AG04449 (cell line): ENCODE results near the gene GARIN3.

Experiments
- CTCF ChIA-PET: fragments of 350-600 bp; formaldehyde crosslinking; extraction: SDS; loops from one replicate; lab custom pipeline; 2021; ENCODE audit warnings: antibody characterized with exemption; lab: Yijun Ruan, JAX
- POLR2A ChIA-PET: fragments of 400-600, 350-600 bp; formaldehyde crosslinking; extraction: SDS; loops from one replicate; lab custom pipeline; 2020; ENCODE audit warnings: antibody characterized with exemption, inconsistent platforms; lab: Yijun Ruan, JAX
- DNase-seq: peaks from one replicate; pipeline ENCODE4 v3.0.0-alpha.2; 2010; ENCODE audit warnings: low read depth, low spot score
- H3K4me3 ChIP-seq: 2 replicates; pipeline ENCODE4 v1.5.1; 2011; ENCODE audit warnings: low read depth, mild to moderate bottlenecking, control low read depth, low read length
- CTCF ChIP-seq: IDR thresholded peaks from one replicate; pipeline ENCODE4 v1.5.1; 2011; ENCODE audit warnings: mild to moderate bottlenecking, moderate library complexity, low read length, control low read depth, inconsistent platforms; ENCODE audit not compliant: insufficient read depth; ENCODE audit errors: missing control alignments

Gene GARIN3

DNA sequence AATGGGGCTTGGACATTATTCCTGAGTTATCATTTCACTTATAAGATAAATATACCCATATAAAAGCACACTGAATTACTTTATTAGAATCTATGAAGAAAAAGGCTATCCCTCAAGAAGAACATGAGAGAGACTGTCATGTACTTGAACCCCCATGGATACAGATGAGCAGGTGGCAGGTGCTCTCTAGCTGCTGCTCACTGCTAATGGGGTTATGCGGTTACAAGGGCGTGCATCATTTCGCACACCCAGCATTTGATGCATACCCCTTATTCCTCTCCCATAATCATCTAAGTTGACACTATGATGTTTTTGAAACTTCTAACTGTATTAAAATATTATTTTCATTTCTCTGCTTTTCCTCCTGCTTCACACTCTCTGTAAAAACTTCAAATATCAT lies 31.0 kb upstream of the GARIN3 start:
- no peak for TF ChIP-seq CTCF
- DNase-seq: no peak
- ChIA-PET CTCF (no interaction called here), POLR2A (no interaction called here)
- no peak overlapping the region for H3K4me3 ChIP-seq

DNA sequence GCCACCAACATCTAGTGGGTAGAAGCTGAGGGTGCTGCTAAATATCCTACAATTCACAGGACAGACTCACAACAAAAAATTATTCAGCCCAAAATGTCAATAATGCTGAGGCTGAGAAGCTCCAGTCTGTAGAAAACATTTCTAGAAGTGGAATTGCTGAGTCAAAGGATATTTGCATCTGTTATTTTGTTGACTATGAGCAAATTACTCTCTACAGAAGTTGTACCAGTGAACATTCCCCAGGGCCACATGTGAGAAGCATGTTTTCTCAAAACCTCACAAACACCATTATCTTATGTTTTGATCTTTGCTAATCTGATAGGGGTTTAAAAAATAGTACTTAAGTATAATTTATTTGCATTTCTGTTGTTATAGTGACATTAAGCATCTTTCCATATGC lies 30.0 kb upstream of the GARIN3 start:
- no peak overlapping the region for H3K4me3 ChIP-seq
- DNase-seq: no peak
- TF ChIP-seq CTCF: no peak
- CTCF ChIA-PET: no interaction called here
- POLR2A ChIA-PET: no interaction called here

DNA sequence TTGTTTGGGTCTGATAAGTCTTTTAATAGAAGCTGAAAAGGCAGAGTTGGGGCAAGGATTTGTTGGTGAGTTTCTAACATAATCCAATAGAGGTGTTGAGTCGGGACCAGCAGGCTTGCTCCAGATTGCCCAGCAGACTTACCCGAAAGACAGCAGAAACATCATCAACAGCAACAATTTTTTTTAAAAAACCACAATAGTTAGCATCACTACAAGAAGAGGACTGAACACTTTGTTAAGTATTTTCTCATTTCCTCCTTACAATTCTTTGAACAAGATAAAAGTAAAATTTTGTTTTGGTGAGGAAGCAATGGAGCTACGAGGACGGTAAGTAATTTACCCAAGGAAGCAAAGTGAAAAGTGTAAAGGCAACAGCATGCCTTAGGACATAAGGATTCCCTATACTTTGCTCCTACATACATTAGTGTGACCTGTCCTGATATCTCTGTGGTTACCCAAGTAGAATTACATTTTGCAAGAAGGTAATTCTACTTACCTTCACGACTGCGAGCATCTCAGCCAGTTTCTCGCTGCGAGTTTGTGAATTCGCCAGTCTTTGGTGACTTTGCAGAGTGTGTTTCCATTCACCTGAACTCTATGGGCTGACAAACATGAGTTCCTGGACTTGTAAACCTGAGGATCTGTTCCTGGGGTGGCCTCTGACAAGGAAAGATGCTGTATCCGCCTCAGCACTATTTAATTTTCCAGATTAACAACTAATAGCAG lies 27.8 kb upstream of the GARIN3 start:
- no peak overlapping the region for H3K4me3 ChIP-seq
- ChIA-PET CTCF (no interaction called here), POLR2A (no interaction called here)
- no peak for DNase-seq
- TF ChIP-seq CTCF: no peak

- DNase-seq: no peak
- ChIA-PET POLR2A (no interaction called here), CTCF (no interaction called here)
- H3K4me3 ChIP-seq: no peak overlapping the region
- TF ChIP-seq CTCF: no peak
These were observed 23.2 kb upstream of the GARIN3 start for GRCh38 chr5:157189223-157189622.

DNA sequence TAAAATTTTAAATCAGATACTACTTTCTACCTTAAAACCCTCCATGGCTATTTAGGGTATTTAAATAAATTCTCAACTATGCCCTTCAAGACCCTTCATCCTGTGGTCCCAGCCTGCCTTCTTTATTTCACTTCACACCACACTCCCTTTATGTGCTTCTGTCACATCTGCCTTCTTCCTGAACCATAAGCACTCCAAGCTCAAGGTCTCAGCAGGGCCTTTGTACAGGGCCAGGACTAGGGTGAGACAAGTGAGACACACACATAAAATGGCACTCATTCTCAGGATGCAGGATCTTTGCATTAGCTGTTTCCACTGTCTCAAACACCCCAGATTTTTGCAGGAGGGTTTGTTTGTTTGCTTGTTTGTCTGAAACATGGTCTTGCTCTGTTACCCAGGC lies 22.2 kb upstream of the GARIN3 start:
- POLR2A ChIA-PET: no interaction called here
- no peak for DNase-seq
- H3K4me3 ChIP-seq: no peak overlapping the region
- CTCF ChIA-PET: no interaction called here
- TF ChIP-seq CTCF: no peak

DNA sequence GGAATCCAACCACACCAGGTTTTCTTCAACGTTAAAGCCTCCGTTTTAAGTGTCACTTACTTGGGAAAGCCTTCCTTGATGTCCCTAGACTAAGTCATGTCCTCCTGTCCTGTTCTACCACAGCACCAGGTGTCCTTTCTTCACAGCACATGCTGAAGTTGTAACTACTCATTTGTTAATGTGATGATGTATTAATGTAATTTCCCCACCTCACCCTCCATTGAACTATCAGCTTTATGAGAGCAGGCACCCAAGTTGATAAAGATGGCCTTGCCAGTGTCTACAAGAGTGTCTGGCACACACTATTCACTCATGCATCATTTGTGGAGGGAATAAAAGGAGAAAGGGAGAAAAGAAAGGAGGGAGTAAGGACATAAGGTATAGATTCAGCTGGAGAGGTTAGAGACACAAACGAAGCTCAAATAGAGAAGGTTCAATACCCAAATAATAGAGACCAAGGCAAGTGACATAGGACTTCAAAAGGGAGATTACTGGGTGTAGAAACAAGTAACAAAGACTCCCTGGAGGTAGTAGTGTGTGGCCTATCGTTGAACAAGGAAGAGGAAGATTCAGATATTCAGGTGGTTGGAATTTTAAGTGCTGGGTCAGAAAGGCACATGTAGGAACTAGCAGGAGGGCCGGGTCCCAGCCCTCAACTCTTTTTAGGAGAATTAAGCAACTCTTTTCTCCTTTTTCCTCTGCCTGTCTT lies 21.1 kb upstream of the GARIN3 start:
- ChIA-PET CTCF (no interaction called here), POLR2A (interaction anchor here (0.7 kb wide), 1 partner anchor 20 kb away, joined by 3 read pairs; no protein-coding TSS in a partner anchor)
- TF ChIP-seq CTCF: no peak
- no peak for DNase-seq
- H3K4me3 ChIP-seq: no peak overlapping the region
